Smooth muscle cell of trachea (primary cell): Measurements from ENCODE around the gene MMAB. TPM values are rescaled to one million over a fixed set of nuclear protein-coding genes. Genes with fewer than 3 reads are reported as not detected.

Experiments
- total RNA-seq: library from RNA; depleted of rRNA; stranded (reverse); fragments of >200 nt; gene quantifications from 2 replicates; pipeline ENCODE4 v1.2.1, GENCODE V29; 2014

Gene MMAB
- 26.5 and 37.8 TPM in 2 replicates for total RNA-seq

DNA sequence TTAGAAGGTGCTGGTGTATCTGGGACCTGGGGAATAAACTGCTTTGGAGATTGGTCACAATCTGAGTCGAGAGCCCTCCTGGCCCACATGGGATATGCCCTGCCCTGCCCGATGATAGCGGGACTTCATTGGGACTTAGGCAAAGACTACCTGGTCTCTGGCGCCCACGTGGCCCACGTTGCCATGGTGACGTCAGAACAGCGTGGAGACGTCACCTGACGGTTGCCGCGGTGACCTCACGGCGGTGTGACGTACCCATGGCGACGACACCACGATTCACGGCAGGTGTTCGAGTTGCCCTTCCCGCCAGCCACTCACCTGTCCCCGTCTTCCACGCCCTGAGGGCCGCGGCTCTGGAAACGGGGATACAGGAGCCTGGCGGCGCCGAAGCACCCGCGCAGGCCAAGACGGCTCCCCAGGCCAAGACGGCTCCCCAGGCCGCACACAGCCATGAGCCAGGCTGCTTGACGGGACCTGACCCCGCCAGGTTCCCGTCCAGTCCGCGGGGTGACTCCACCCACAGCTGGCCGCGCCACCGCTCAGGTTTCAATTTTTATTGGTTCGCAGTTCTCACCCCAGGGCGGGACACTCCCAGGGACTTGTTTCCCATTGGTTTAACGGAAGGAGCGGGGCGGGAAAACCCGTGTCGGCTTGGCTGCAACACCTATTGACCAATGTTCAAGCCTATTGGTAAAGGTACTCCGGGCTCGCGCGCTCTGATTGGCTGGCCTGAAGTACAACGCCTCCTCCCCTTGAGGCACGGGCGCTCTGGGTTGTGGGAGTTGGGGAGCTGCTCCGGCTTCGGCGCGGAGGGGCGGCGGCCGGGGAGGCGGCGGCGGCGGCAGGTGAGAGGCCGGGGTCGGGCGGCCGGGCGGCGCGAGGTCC lies at the start of gene MMAB, which contains the start of gene MVK:
TSS of gene MMAB (minus strand) at position 476 of the 885 bp plus-strand sequence. CDS start at position 452, 24 bp downstream.
TSS of gene MVK (plus strand) at position 766 of the 885 bp plus-strand sequence. CDS start 1,029 bp downstream, outside the sequence.

Other genes with a start within 250 kb of the MMAB start
- gene MYO1H, start 225.6 kb downstream of the MMAB start, total RNA-seq: not detected in 2 replicates
- 62.3 and 80.4 TPM in 2 replicates for gene KCTD10, start 96.2 kb downstream of the MMAB start, total RNA-seq
- 68.5 and 81.9 TPM in 2 replicates for gene UBE3B, start 95.9 kb downstream of the MMAB start, total RNA-seq
- gene MVK, start 290 bp upstream of the MMAB start, total RNA-seq: 13.6 and 54.3 TPM in 2 replicates
- gene FAM222A, start 140.3 kb upstream of the MMAB start, total RNA-seq: 0.15 and 0.33 TPM in 2 replicates